Measurements from ENCODE around the gene MYO1E.

GRCh38 chr15:59338414-59338813 is 34.3 kb downstream of the MYO1E start:
- TF ChIP-seq FOXA1 (IDR thresholded peaks at IDR 0.05): no peak
- no peak for TF ChIP-seq CTCF (IDR thresholded peaks at IDR 0.05; ENCODE audit: low read depth, low read length, missing input control)
- no peak for TF ChIP-seq MAX (IDR thresholded peaks at IDR 0.05)
- no peak for TF ChIP-seq SP1 (IDR thresholded peaks at IDR 0.05)
- no peak for TF ChIP-seq GABPA (IDR thresholded peaks at IDR 0.05 in 1 of 2, conservative IDR thresholded peaks at IDR 0.05 in 1 of 2)
- TF ChIP-seq RAD21 (IDR thresholded peaks at IDR 0.05): no peak

All from liver (tissue), 3 donors.